Parathyroid adenoma (tissue), 2 donors: ENCODE measurements around the gene S100P.
A peak's percentile ranks its signal among the peaks of the same experiment; 100 is the strongest.

Experiments
- H2AFZ ChIP-seq: fragments of 300-600 bp; sonication (generic); one replicate; pipeline ENCODE4 v1.7.0; 2017; ENCODE audit warnings: antibody characterized with exemption, mild to moderate bottlenecking
- H3K27ac ChIP-seq: fragments of 300-600 bp; sonication (generic); one replicate; pipeline ENCODE4 v1.7.0; 2017
- H3K27me3 ChIP-seq: fragments of 300-600 bp; sonication (generic); one replicate; pipeline ENCODE4 v1.7.0; 2017; ENCODE audit warnings: low read length; ENCODE audit not compliant: control insufficient read depth, insufficient read depth
- H3K36me3 ChIP-seq: fragments of 300-600 bp; sonication (generic); one replicate; pipeline ENCODE4 v1.7.0; 2017; ENCODE audit warnings: low read length; ENCODE audit not compliant: control insufficient read depth, insufficient read depth
- H3K4me1 ChIP-seq: fragments of 300-600 bp; sonication (generic); one replicate; pipeline ENCODE4 v1.7.0; 2017; ENCODE audit warnings: control low read depth
- H3K4me2 ChIP-seq: fragments of 300-600 bp; sonication (generic); one replicate; pipeline ENCODE4 v1.7.0; 2017; ENCODE audit warnings: low read length
- H3K4me3 ChIP-seq: fragments of 300-600 bp; sonication (generic); one replicate; pipeline ENCODE4 v1.7.0; 2017; ENCODE audit warnings: low read depth, low read length
- H3K79me2 ChIP-seq: fragments of 300-600 bp; sonication (generic); one replicate; pipeline ENCODE4 v1.7.0; 2017; ENCODE audit warnings: control low read depth
- H3K9ac ChIP-seq: fragments of 300-600 bp; sonication (generic); one replicate; pipeline ENCODE4 v1.7.0; 2017; ENCODE audit warnings: mild to moderate bottlenecking
- H3K9me3 ChIP-seq: fragments of 300-600 bp; sonication (generic); one replicate; pipeline ENCODE4 v1.7.0; 2017; ENCODE audit warnings: low read length; ENCODE audit not compliant: control insufficient read depth
- CTCF ChIP-seq: fragments of 300-600 bp; sonication (generic); IDR thresholded peaks from one replicate; pipeline ENCODE4 v1.7.0; 2017; ENCODE audit warnings: antibody characterized with exemption, mild to moderate bottlenecking
- donor health status: primary hyperparathyroidism.

The S100P gene

GRCh38 chr4:6673660-6674499, 19.8 kb upstream of the S100P start:
- no peak for TF ChIP-seq CTCF
- H3K79me2 ChIP-seq: no peaks in the 10 kb centered on the region
- H3K9me3 ChIP-seq: no peaks in the 10 kb centered on the region

GRCh38 chr4:6674500-6675149, 19.1 kb upstream of the S100P start:
- Histone ChIP-seq H3K4me1 (no peaks in the 10 kb centered on the region), H2AFZ (peak overlapping the region; percentile 64), H3K9ac (no peak overlapping the region), H3K4me3 (peak overlapping the region; percentile 81), H3K4me2 (peak overlapping the region; percentile 89), H3K27me3 (no peaks in the 10 kb centered on the region), H3K36me3 (no peaks in the 10 kb centered on the region), H3K79me2 (no peaks in the 10 kb centered on the region), H3K27ac (peak overlapping the region; percentile 11), H3K9me3 (no peaks in the 10 kb centered on the region)
- peak; percentile 22 for TF ChIP-seq CTCF

More at GRCh38 chr4:6673660-6674499, 19.8 kb upstream of the S100P start:
- Histone ChIP-seq H3K27ac (peak overlapping the region; percentile 79), H3K4me1 (no peaks in the 10 kb centered on the region), H2AFZ (peak overlapping the region; percentile 89), H3K36me3 (no peaks in the 10 kb centered on the region), H3K9ac (no peak overlapping the region), H3K4me3 (peak overlapping the region; percentile 81), H3K27me3 (no peaks in the 10 kb centered on the region), H3K4me2 (peak overlapping the region; percentile 89)

- Histone ChIP-seq H3K9ac (no peak overlapping the region), H3K4me3 (no peak overlapping the region)
- TF ChIP-seq CTCF: no peak
These were observed 16.7 kb upstream of the S100P start for GRCh38 chr4:6676722-6677558.

GRCh38 chr4:6680372-6681034, 13.2 kb upstream of the S100P start:
- Histone ChIP-seq H3K27ac (no peak overlapping the region), H3K9ac (no peak overlapping the region), H2AFZ (no peak overlapping the region), H3K79me2 (no peaks in the 10 kb centered on the region), H3K27me3 (no peaks in the 10 kb centered on the region), H3K4me1 (no peaks in the 10 kb centered on the region), H3K4me2 (no peak overlapping the region), H3K4me3 (no peak overlapping the region), H3K9me3 (no peaks in the 10 kb centered on the region), H3K36me3 (no peaks in the 10 kb centered on the region)
- no peak for TF ChIP-seq CTCF

More at GRCh38 chr4:6676722-6677558, 16.7 kb upstream of the S100P start:
- H2AFZ ChIP-seq: no peak overlapping the region
- no peak overlapping the region for H3K27ac ChIP-seq
- no peaks in the 10 kb centered on the region for H3K9me3 ChIP-seq
- H3K4me1 ChIP-seq: no peaks in the 10 kb centered on the region
- H3K4me2 ChIP-seq: peak overlapping the region; percentile 1
- H3K27me3 ChIP-seq: no peaks in the 10 kb centered on the region
- H3K36me3 ChIP-seq: no peaks in the 10 kb centered on the region
- H3K79me2 ChIP-seq: no peaks in the 10 kb centered on the region
